Trophoblast cell (in vitro differentiated cells and primary cell): ENCODE data around the gene DNAJC17.

ENCODE experiments used
- DNase-seq, 2 donors: peaks; one replicate each; pipeline ENCODE4 v3.0.0-alpha.2; 2016
- H2AFZ ChIP-seq: 2 replicates; pipeline ENCODE4 v1.6.1; 2013; ENCODE audit warnings: low read length, moderate library complexity, mild to moderate bottlenecking; ENCODE audit not compliant: insufficient read depth, poor library complexity
- H2AK5ac ChIP-seq: 2 replicates; pipeline ENCODE4 v1.6.1; 2013; ENCODE audit warnings: mild to moderate bottlenecking, low read length
- H2BK120ac ChIP-seq: 2 replicates; pipeline ENCODE4 v1.6.1; 2013; ENCODE audit warnings: low read length, mild to moderate bottlenecking, moderate library complexity; ENCODE audit not compliant: insufficient read depth, poor library complexity
- H2BK12ac ChIP-seq: 2 replicates; pipeline ENCODE4 v1.6.1; 2013; ENCODE audit warnings: mild to moderate bottlenecking, low read length, moderate library complexity
- H2BK5ac ChIP-seq: 2 replicates; pipeline ENCODE4 v1.6.1; 2013; ENCODE audit warnings: low read length, low read depth, moderate library complexity, mild to moderate bottlenecking; ENCODE audit not compliant: poor library complexity
- H3K14ac ChIP-seq: 2 replicates; pipeline ENCODE4 v1.6.1; 2013; ENCODE audit warnings: mild to moderate bottlenecking, low read length
- H3K18ac ChIP-seq: 2 replicates; pipeline ENCODE4 v1.6.1; 2013; ENCODE audit warnings: mild to moderate bottlenecking, low read length
- H3K23ac ChIP-seq: 2 replicates; pipeline ENCODE4 v1.6.1; 2013; ENCODE audit warnings: low read length
- H3K27ac ChIP-seq: 2 replicates; pipeline ENCODE4 v1.5.1; 2013; ENCODE audit warnings: low read depth, mild to moderate bottlenecking, inconsistent platforms, low read length, moderate library complexity
- H3K27me3 ChIP-seq: 2 replicates; pipeline ENCODE4 v1.6.1; 2013; ENCODE audit warnings: inconsistent platforms, mild to moderate bottlenecking, low read length, moderate library complexity; ENCODE audit not compliant: insufficient read depth
- H3K36me3 ChIP-seq, 2 experiments: 1 replicate in 1 of 2; 2 replicates in 1 of 2; pipeline ENCODE4 v1.6.1; 2013; ENCODE audit warnings: low read length in 2 of 2, mild to moderate bottlenecking in 2 of 2, moderate library complexity in 1 of 2; ENCODE audit not compliant: insufficient read depth in 2 of 2, control insufficient read depth in 1 of 2
- H3K4ac ChIP-seq: 2 replicates; pipeline ENCODE4 v1.6.1; 2013; ENCODE audit warnings: low read depth, mild to moderate bottlenecking, low read length, moderate library complexity
- H3K4me1 ChIP-seq, 2 experiments: 1 replicate in 1 of 2; 2 replicates in 1 of 2; pipeline ENCODE4 v1.6.1; 2013; ENCODE audit warnings: low read length in 2 of 2, mild to moderate bottlenecking in 2 of 2, moderate library complexity in 1 of 2; ENCODE audit not compliant: insufficient read depth in 2 of 2, control insufficient read depth in 1 of 2
- H3K4me2 ChIP-seq: 2 replicates; pipeline ENCODE4 v1.6.1; 2013; ENCODE audit warnings: inconsistent platforms, mild to moderate bottlenecking, low read length, moderate library complexity
- H3K4me3 ChIP-seq: 2 replicates; pipeline ENCODE4 v1.5.1; 2013; ENCODE audit warnings: mild to moderate bottlenecking, low read depth, low read length, inconsistent platforms
- H3K79me1 ChIP-seq: one replicate; pipeline ENCODE4 v1.6.1; 2013; ENCODE audit warnings: low read length
- H3K79me2 ChIP-seq: 2 replicates; pipeline ENCODE4 v1.6.1; 2013; ENCODE audit warnings: low read length, mild to moderate bottlenecking; ENCODE audit not compliant: control insufficient read depth, insufficient read depth, poor library complexity
- H3K9ac ChIP-seq: 2 replicates; pipeline ENCODE4 v1.6.1; 2013; ENCODE audit warnings: mild to moderate bottlenecking, low read length
- H3K9me3 ChIP-seq: 2 replicates; pipeline ENCODE4 v1.6.1; 2013; ENCODE audit warnings: low read depth, mild to moderate bottlenecking, control low read depth, inconsistent platforms, low read length; ENCODE audit not compliant: insufficient read depth
- H4K12ac ChIP-seq: 2 replicates; pipeline ENCODE4 v1.6.1; 2013; ENCODE audit warnings: low read depth, mild to moderate bottlenecking, low read length, moderate library complexity
- H4K8ac ChIP-seq: 2 replicates; pipeline ENCODE4 v1.6.1; 2013; ENCODE audit warnings: low read depth, mild to moderate bottlenecking, low read length, moderate library complexity
- H4K91ac ChIP-seq: one replicate; pipeline ENCODE4 v1.6.1; 2013; ENCODE audit warnings: low read depth, mild to moderate bottlenecking, low read length, moderate library complexity
- whole genome bisulfite sequencing: extraction: QIAGEN DNeasy Blood & Tissue Kit; methylation state at CpG from one replicate; pipeline ENCODE4 v1.1.7; 2013; ENCODE audit warnings: missing lambda C conversion rate; ENCODE audit not compliant: insufficient read length, insufficient coverage; ENCODE audit errors: extremely low coverage; 5-methylcytosine and 5-hydroxymethylcytosine counted together

Gene DNAJC17

GRCh38 chr15:40823572-40824343 lies 16.5 kb upstream of the DNAJC17 start:
- Histone ChIP-seq H3K4me2 (no peak overlapping the region), H4K91ac (no peak overlapping the region), H2BK12ac (no peak overlapping the region), H3K4ac (no peak overlapping the region), H3K9me3 (no peaks in the 10 kb centered on the region), H3K4me3 (no peak overlapping the region), H3K27ac (no peak overlapping the region), H3K23ac (no peak overlapping the region), H3K4me1 (peaks cover 5 to 7% of the 10 kb centered on the region in 2 experiments), H4K12ac (no peak overlapping the region), H3K18ac (no peak overlapping the region), H2BK5ac (no peak overlapping the region), H3K27me3 (no peaks in the 10 kb centered on the region), H2AK5ac (no peak overlapping the region), H3K9ac (no peak overlapping the region), H2AFZ (no peak overlapping the region), H3K79me2 (no peaks in the 10 kb centered on the region), H4K8ac (no peak overlapping the region), H3K79me1 (no peaks in the 10 kb centered on the region), H3K36me3 (no peaks in the 10 kb centered on the region), H3K14ac (no peak overlapping the region), H2BK120ac (no peak overlapping the region)
- no CpG with 5 or more reads among the region's 1 CpG for WGBS
- DNase-seq: peak in 1 of 2 donors; percentile 37

GRCh38 chr15:40821195-40821594 lies 13.9 kb upstream of the DNAJC17 start:
- no peak overlapping the region for H3K23ac ChIP-seq
- H3K27me3 ChIP-seq: no peaks in the 10 kb centered on the region
- no CpG with 5 or more reads among the region's 2 CpGs for WGBS
- H3K4me2 ChIP-seq: no peak overlapping the region
- no peaks in the 10 kb centered on the region for H3K79me2 ChIP-seq
- DNase-seq: no peak
- no peak overlapping the region for H2BK12ac ChIP-seq
- no peak overlapping the region for H3K18ac ChIP-seq
- no peak overlapping the region for H4K91ac ChIP-seq
- no peak overlapping the region for H4K12ac ChIP-seq
- H3K9ac ChIP-seq: no peak overlapping the region
- no peak overlapping the region for H2AFZ ChIP-seq
- no peaks in the 10 kb centered on the region for H3K9me3 ChIP-seq
- H3K36me3 ChIP-seq: no peaks in the 10 kb centered on the region
- H2AK5ac ChIP-seq: no peak overlapping the region
- no peaks in the 10 kb centered on the region for H3K79me1 ChIP-seq
- H2BK120ac ChIP-seq: no peak overlapping the region
- H2BK5ac ChIP-seq: no peak overlapping the region
- H3K27ac ChIP-seq: no peak overlapping the region
- no peak overlapping the region for H4K8ac ChIP-seq
- no peak overlapping the region for H3K4ac ChIP-seq
- no peak overlapping the region for H3K14ac ChIP-seq
- H3K4me3 ChIP-seq: no peak overlapping the region
- peaks cover 5 to 7% of the 10 kb centered on the region in 2 experiments for H3K4me1 ChIP-seq

- DNase-seq: no peak
- Histone ChIP-seq H2BK120ac (no peak overlapping the region), H3K9me3 (no peaks in the 10 kb centered on the region), H3K14ac (no peak overlapping the region), H2AFZ (no peak overlapping the region), H3K4me3 (no peak overlapping the region), H4K91ac (no peak overlapping the region), H3K9ac (no peak overlapping the region), H3K27me3 (no peaks in the 10 kb centered on the region), H3K18ac (no peak overlapping the region), H3K4me2 (no peak overlapping the region), H3K4me1 (peaks cover 5 to 8% of the 10 kb centered on the region in 2 experiments), H3K27ac (no peak overlapping the region), H3K23ac (no peak overlapping the region), H2AK5ac (no peak overlapping the region), H3K79me1 (no peaks in the 10 kb centered on the region), H3K4ac (no peak overlapping the region), H3K79me2 (no peaks in the 10 kb centered on the region), H4K8ac (no peak overlapping the region), H2BK12ac (no peak overlapping the region), H2BK5ac (no peak overlapping the region), H4K12ac (no peak overlapping the region), H3K36me3 (peaks cover 0 to 6% of the 10 kb centered on the region in 2 experiments)
- WGBS: no CpG with 5 or more reads among the region's 7 CpGs
Measured at GRCh38 chr15:40819048-40819447, 11.8 kb upstream of the DNAJC17 start.

- Histone ChIP-seq H3K79me1 (no peaks in the 10 kb centered on the region), H2AK5ac (no peak overlapping the region), H3K27me3 (no peaks in the 10 kb centered on the region), H3K9ac (no peak overlapping the region), H3K4ac (no peak overlapping the region), H3K36me3 (peaks cover 15 to 21% of the 10 kb centered on the region in 2 experiments), H3K9me3 (no peaks in the 10 kb centered on the region), H3K27ac (no peak overlapping the region), H2AFZ (no peak overlapping the region), H3K18ac (no peak overlapping the region), H3K4me2 (no peak overlapping the region), H4K91ac (no peak overlapping the region), H3K23ac (no peak overlapping the region), H3K4me1 (peaks cover 5 to 8% of the 10 kb centered on the region in 2 experiments), H3K14ac (no peak overlapping the region), H2BK120ac (no peak overlapping the region), H4K8ac (no peak overlapping the region), H3K79me2 (no peaks in the 10 kb centered on the region), H4K12ac (no peak overlapping the region), H3K4me3 (no peak overlapping the region), H2BK12ac (no peak overlapping the region), H2BK5ac (no peak overlapping the region)
- DNase-seq: peak in 1 of 2 donors; percentile 46
- WGBS: no CpG with 5 or more reads among the region's 4 CpGs
Measured at GRCh38 chr15:40815042-40815698, 7.9 kb upstream of the DNAJC17 start.
